ENCODE data around the gene LDHAL6B. TPM values are rescaled to one million over a fixed set of nuclear protein-coding genes. Genes with fewer than 3 reads are reported as not detected.

The LDHAL6B gene
- total RNA-seq, 1 experiment from 2014 or later, result not detected

- no peak for TF ChIP-seq CTCF (IDR thresholded peaks at IDR 0.05; ENCODE audit: insufficient read depth in 1 of 2, low read depth in 1 of 2, low read length in 1 of 2, severe bottlenecking in 1 of 2, unreplicated experiment in 1 of 2)
- ChIA-PET POLR2A (no interaction called here), CTCF (no interaction called here)
- no peaks in the 10 kb centered on the region for H3K4me1 Mint-ChIP-seq (ENCODE audit: low read depth, unreplicated experiment)
- no peaks in the 10 kb centered on the region for H3K27me3 ChIP-seq (replicated peaks; ENCODE audit: control insufficient read depth, insufficient read depth, low read length)
- H3K27me3 Mint-ChIP-seq (ENCODE audit: insufficient read depth, unreplicated experiment), result no peaks in the 10 kb centered on the region
- no peaks in the 10 kb centered on the region for H3K9me3 Mint-ChIP-seq (ENCODE audit: unreplicated experiment)
- H3K4me1 ChIP-seq, result no peaks in the 10 kb centered on the region
- no TSS peak for BruUV-seq (replicated peaks)
- peaks cover 90% of the 10 kb centered on the region for H3K36me3 Mint-ChIP-seq (ENCODE audit: insufficient read depth, unreplicated experiment)
- H3K4me3 ChIP-seq (ENCODE audit: low read depth, low read length), result no peak overlapping the region
- no peak overlapping the region for H3K4me3 Mint-ChIP-seq (ENCODE audit: unreplicated experiment)
- intact Hi-C loops (cut with micrococcal nuclease; ENCODE audit: unreplicated experiment), result no loop called here
- H3K36me3 ChIP-seq (ENCODE audit: control insufficient read depth, insufficient read depth, low read length), result peaks cover 4% of the 10 kb centered on the region; the same call in 1 of the 2 replicates
- DNase-seq, result no peak
- no peak overlapping the region for H3K27ac Mint-ChIP-seq (ENCODE audit: unreplicated experiment)
- no peaks in the 10 kb centered on the region for H3K9me3 ChIP-seq
These were observed 3.0 kb upstream of the LDHAL6B start for GRCh38 chr15:59203657-59204056.

GRCh38 chr15:59205839-59206622 is 612 bp upstream of the LDHAL6B start:
- no peak for DNase-seq
- H3K9me3 ChIP-seq, result no peaks in the 10 kb centered on the region
- no peak for TF ChIP-seq CTCF (IDR thresholded peaks at IDR 0.05; ENCODE audit: insufficient read depth in 1 of 2, low read depth in 1 of 2, low read length in 1 of 2, severe bottlenecking in 1 of 2, unreplicated experiment in 1 of 2)
- no peak overlapping the region for H3K4me3 Mint-ChIP-seq (ENCODE audit: unreplicated experiment)
- ChIA-PET POLR2A (no interaction called here), CTCF (no interaction called here)
- no peaks in the 10 kb centered on the region for H3K4me1 Mint-ChIP-seq (ENCODE audit: low read depth, unreplicated experiment)
- H3K27ac Mint-ChIP-seq (ENCODE audit: unreplicated experiment), result no peak overlapping the region
- no TSS peak for BruUV-seq (replicated peaks)
- no peaks in the 10 kb centered on the region for H3K9me3 Mint-ChIP-seq (ENCODE audit: unreplicated experiment)
- no peaks in the 10 kb centered on the region for H3K27me3 Mint-ChIP-seq (ENCODE audit: insufficient read depth, unreplicated experiment)
- no peaks in the 10 kb centered on the region for H3K4me1 ChIP-seq
- peaks cover 85% of the 10 kb centered on the region for H3K36me3 Mint-ChIP-seq (ENCODE audit: insufficient read depth, unreplicated experiment)
- H3K36me3 ChIP-seq (ENCODE audit: control insufficient read depth, insufficient read depth, low read length), result peaks cover 4% of the 10 kb centered on the region; the same call in 1 of the 2 replicates
- intact Hi-C loops (cut with micrococcal nuclease; ENCODE audit: unreplicated experiment), result no loop called here
- no peak overlapping the region for H3K4me3 ChIP-seq (ENCODE audit: low read depth, low read length)
- no peaks in the 10 kb centered on the region for H3K27me3 ChIP-seq (replicated peaks; ENCODE audit: control insufficient read depth, insufficient read depth, low read length)

- Histone ChIP-seq H3K36me3 (ENCODE audit: control insufficient read depth, insufficient read depth, low read length) (peaks cover 4% of the 10 kb centered on the region; the same call in 1 of the 2 replicates), H3K27me3 (replicated peaks; ENCODE audit: control insufficient read depth, insufficient read depth, low read length) (no peaks in the 10 kb centered on the region), H3K4me3 (ENCODE audit: low read depth, low read length) (no peak overlapping the region), H3K4me1 (no peaks in the 10 kb centered on the region), H3K9me3 (no peaks in the 10 kb centered on the region)
- intact Hi-C loops (cut with micrococcal nuclease; ENCODE audit: unreplicated experiment), result no loop called here
- Mint-ChIP-seq H3K4me3 (ENCODE audit: unreplicated experiment) (no peak overlapping the region), H3K36me3 (ENCODE audit: insufficient read depth, unreplicated experiment) (peaks cover 84% of the 10 kb centered on the region), H3K4me1 (ENCODE audit: low read depth, unreplicated experiment) (no peaks in the 10 kb centered on the region), H3K27ac (ENCODE audit: unreplicated experiment) (no peak overlapping the region), H3K9me3 (ENCODE audit: unreplicated experiment) (no peaks in the 10 kb centered on the region), H3K27me3 (ENCODE audit: insufficient read depth, unreplicated experiment) (no peaks in the 10 kb centered on the region)
- BruUV-seq (replicated peaks), result no TSS peak
- TF ChIP-seq CTCF (IDR thresholded peaks at IDR 0.05; ENCODE audit: insufficient read depth in 1 of 2, low read depth in 1 of 2, low read length in 1 of 2, severe bottlenecking in 1 of 2, unreplicated experiment in 1 of 2), result no peak
- ChIA-PET POLR2A (no interaction called here), CTCF (no interaction called here)
- DNase-seq, result no peak
These were observed 2.1 kb downstream of the LDHAL6B start for GRCh38 chr15:59208613-59209249.
